ENCODE measurements around the gene SH3BP5L. TPM values are rescaled to one million over a fixed set of nuclear protein-coding genes. Genes with fewer than 3 reads are reported as not detected.

SH3BP5L gene
- total and polyA plus RNA-seq, 2 of the 8 experiments (the other 6 are each of a cell fraction or from before 2014, with no cell fraction given), result 20.2 to 28.4 TPM

DNA sequence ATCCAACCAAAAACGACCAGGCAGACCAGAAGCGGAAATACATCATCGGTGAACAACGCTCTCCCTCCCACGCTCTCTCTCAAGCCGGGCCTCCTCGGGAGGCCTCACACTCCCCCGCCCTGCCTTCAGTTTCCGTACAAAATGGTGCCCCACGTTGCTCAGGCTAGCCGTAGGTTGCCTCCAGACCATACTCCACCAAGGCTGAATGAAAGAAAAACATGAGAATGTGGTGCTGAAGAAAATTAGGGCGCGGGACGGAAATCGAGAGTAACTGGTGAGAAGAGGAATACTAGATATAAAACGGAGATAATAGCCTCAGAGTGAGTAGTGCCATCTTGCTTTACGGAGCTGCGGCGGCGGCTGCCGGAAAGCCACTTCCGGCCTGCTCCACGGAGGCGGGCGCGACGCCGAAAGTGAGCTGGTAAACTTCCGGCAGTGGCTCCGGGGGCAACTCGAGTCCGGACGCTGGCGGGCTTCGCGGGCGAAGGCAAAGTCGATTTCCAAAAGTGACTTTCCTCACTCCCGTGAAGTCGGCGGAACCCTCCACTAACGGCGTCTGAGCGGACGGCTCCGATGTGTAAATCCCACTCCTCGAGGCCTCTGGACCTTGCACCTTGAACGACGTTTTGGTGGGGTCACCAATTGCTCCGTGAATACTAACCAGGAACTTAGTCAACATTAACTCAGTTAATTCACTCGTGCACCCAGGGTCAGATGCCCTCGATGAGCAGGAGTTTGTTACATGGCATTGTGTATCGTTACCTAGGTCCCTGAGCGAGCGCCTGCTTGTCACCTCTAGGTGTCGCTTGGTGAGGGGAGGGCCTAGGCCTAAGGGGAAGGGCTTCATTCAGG lies at the start of gene SH3BP5L (continued):
- TF ChIP-seq HDAC6 (IDR thresholded peaks at IDR 0.05; ENCODE audit: low read depth, low read length) (no peak), BACH1 (IDR thresholded peaks at IDR 0.05; ENCODE audit: low read length) (no peak), CREB1 (IDR thresholded peaks at IDR 0.05) (peak; percentile 46), CHD2 (IDR thresholded peaks at IDR 0.05; ENCODE audit: low read length) (no peak), GTF2F1 (IDR thresholded peaks at IDR 0.05; ENCODE audit: borderline replicate concordance, low read depth, low read length) (no peak), NANOG (IDR thresholded peaks at IDR 0.05; ENCODE audit: insufficient read depth, low read depth, low read length, poor library complexity, severe bottlenecking) (no peak), RNF2 (IDR thresholded peaks at IDR 0.05; ENCODE audit: borderline replicate concordance, low read depth, low read length, missing control alignments, poor library complexity, severe bottlenecking) (no peak), YY1 (IDR thresholded peaks at IDR 0.05; ENCODE audit: low read depth, low read length) (peak; percentile 100), SIN3A (conservative IDR thresholded peaks at IDR 0.05 in 1 of 2, IDR thresholded peaks at IDR 0.05 in 1 of 2; ENCODE audit: low read depth in 1 of 2, low read length in 2 of 2) (peak; percentile 50 to 79; a peak in 2 of 4 replicates), SIX5 (IDR thresholded peaks at IDR 0.05; ENCODE audit: low read depth, low read length) (peak; percentile 57), TAF7 (optimal IDR thresholded peaks at IDR 0.05; ENCODE audit: borderline replicate concordance, low read depth, low read length) (peak; percentile 7), JUN (IDR thresholded peaks at IDR 0.05; ENCODE audit: low read depth, low read length) (no peak), JUND (IDR thresholded peaks at IDR 0.05; ENCODE audit: low read length) (no peak), TAF1 (IDR thresholded peaks at IDR 0.05; ENCODE audit: low read depth, low read length) (peak; percentile 71), SP4 (IDR thresholded peaks at IDR 0.05; ENCODE audit: low read length) (no peak), RXRA (IDR thresholded peaks at IDR 0.05; ENCODE audit: insufficient read depth, low read depth, low read length) (no peak)
- TF ChIP-seq, protein P1, sequence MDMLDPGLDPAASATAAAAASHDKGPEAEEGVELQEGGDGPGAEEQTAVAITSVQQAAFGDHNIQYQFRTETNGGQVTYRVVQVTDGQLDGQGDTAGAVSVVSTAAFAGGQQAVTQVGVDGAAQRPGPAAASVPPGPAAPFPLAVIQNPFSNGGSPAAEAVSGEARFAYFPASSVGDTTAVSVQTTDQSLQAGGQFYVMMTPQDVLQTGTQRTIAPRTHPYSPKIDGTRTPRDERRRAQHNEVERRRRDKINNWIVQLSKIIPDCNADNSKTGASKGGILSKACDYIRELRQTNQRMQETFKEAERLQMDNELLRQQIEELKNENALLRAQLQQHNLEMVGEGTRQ (IDR thresholded peaks at IDR 0.05; ENCODE audit: low read length), result no peak
- TF ChIP-seq, protein P2, sequence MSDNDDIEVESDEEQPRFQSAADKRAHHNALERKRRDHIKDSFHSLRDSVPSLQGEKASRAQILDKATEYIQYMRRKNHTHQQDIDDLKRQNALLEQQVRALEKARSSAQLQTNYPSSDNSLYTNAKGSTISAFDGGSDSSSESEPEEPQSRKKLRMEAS (IDR thresholded peaks at IDR 0.05), result peak; percentile 18
- TF ChIP-seq, protein P3, sequence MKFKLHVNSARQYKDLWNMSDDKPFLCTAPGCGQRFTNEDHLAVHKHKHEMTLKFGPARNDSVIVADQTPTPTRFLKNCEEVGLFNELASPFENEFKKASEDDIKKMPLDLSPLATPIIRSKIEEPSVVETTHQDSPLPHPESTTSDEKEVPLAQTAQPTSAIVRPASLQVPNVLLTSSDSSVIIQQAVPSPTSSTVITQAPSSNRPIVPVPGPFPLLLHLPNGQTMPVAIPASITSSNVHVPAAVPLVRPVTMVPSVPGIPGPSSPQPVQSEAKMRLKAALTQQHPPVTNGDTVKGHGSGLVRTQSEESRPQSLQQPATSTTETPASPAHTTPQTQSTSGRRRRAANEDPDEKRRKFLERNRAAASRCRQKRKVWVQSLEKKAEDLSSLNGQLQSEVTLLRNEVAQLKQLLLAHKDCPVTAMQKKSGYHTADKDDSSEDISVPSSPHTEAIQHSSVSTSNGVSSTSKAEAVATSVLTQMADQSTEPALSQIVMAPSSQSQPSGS (IDR thresholded peaks at IDR 0.05; ENCODE audit: low read length), result no peak
- TF ChIP-seq, protein P4, sequence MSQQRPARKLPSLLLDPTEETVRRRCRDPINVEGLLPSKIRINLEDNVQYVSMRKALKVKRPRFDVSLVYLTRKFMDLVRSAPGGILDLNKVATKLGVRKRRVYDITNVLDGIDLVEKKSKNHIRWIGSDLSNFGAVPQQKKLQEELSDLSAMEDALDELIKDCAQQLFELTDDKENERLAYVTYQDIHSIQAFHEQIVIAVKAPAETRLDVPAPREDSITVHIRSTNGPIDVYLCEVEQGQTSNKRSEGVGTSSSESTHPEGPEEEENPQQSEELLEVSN (IDR thresholded peaks at IDR 0.05), result no peak

All from H1 (cell line).